Stimulated activated CD8-positive, alpha-beta memory T cell treated with anti-CD3 and anti-CD28 coated beads, Interleukin-15, amount 100 ng/mL, for 48 hours (primary cell): Measurements from ENCODE around the gene TAF1A.

Experiments
- DNase-seq, 2 donors: peaks; one replicate each; pipeline ENCODE4 v3.0.0-alpha.2; 2020; ENCODE audit warnings: low read depth in 2 of 2

TAF1A gene

DNA sequence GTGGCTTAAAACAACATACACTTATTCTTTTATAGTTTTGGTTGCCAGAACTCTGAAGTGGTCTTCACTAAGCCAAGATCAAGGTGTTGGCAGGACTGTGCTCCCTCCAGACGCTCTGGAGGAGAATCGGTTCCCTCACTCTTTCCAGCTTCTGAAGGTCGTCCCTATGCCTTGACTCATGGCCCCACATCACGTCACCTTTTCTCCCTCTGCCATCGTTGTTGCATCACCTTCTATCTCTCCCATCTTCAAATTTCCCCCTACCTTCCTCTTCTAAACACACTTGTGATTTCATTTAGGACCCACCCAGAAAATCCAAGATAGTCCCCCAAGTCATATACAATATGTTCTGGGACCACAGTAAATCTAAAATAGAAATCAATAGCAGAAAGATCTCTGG is 54.3 kb downstream of the TAF1A start:
- DNase-seq: no peak

DNA sequence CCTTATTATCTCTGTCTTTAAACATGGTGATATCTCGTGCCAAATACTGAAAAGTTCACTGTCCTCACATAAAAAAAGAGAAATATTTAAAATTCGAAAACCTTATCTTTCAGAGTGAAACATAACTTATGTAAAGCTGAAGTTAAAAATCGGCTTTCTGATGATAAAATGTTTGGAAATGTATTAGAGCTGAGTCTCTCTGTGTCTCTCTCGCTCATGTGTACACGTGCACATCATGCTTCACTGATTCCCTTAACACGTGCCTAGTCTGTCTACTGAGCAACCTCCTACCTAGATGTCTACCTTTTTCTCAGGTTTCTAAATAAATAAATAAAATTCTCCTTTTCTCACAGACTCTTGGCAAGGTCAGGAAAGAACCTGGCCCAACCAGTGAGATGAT is 58.9 kb downstream of the TAF1A start:
- DNase-seq: no peak

DNA sequence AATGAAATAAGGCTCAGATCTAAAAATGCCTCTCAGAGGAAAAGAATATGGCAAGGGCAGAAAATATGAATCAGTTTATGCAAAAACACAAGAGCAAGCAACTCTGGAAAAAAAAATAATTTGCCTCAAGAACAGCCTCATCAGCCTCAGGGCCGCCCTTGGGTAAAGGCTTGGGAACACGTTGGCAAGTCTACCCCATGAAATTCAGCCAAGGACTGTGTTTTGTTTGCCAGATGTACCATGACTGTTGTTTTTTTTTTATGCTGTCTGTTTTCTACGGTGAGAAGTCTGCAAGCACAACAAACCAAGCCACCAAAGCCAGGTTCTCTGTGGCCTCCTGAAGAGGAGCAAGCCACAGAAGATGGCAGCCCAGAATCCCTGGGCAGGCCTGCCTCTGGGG is 59.8 kb downstream of the TAF1A start:
- no peak for DNase-seq

DNA sequence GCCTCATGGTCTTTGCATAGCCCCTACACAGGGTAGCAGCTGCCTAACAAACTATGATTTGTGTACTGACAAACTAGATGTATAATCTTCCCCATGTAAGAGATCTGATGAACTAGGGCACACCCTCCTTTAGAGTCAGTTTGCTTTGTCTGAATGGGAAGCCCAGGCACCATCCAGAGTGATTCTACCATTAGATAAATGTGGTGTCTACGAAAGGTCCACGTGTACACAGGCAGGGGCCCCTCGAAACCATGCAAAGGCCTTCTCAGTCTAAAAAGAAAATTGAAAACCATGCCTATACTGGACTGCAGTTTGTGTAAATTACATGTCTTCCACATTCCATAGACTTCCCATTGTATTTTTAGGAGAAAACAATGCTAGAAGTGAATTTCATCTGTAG is 60.6 kb downstream of the TAF1A start:
- DNase-seq: no peak

DNA sequence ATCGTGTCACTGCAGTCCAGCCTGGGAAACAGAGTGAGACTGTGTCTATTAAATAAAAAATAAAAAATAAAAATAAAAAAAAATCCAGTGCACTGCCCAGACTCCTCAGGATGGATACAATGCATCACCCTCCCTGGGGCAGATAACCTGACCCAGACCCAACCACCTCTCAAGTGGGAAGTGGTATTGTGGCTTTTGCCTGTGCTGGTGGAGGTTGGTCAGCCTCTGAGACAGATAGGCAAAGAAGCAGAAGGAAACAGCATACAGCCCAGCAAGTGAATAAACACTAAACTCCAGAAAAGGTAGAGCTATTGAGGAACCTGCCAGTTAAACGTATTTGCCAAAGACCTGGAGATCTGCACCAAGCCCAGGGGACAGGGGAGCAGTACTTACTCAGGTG is 63.8 kb downstream of the TAF1A start:
- no peak for DNase-seq

DNA sequence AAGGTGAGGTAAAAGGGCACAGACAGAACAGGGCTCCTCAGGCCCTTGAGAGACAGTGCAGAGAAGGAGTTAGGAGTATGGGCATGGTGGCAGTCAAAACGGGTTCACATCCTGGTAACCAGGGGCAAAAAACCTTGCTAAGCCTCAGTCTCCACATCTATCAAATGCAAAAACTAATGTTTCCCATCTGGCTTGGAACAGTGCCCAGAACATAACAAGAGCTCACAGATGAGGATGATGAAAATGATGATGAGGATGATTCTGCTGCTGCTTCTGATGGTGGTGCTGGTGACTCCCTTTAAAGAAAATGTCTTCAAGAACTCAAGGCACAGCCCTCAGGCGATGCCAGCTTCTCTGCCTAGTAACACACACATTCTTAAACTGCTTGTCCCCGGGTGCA is 65.9 kb downstream of the TAF1A start:
- no peak for DNase-seq

DNA sequence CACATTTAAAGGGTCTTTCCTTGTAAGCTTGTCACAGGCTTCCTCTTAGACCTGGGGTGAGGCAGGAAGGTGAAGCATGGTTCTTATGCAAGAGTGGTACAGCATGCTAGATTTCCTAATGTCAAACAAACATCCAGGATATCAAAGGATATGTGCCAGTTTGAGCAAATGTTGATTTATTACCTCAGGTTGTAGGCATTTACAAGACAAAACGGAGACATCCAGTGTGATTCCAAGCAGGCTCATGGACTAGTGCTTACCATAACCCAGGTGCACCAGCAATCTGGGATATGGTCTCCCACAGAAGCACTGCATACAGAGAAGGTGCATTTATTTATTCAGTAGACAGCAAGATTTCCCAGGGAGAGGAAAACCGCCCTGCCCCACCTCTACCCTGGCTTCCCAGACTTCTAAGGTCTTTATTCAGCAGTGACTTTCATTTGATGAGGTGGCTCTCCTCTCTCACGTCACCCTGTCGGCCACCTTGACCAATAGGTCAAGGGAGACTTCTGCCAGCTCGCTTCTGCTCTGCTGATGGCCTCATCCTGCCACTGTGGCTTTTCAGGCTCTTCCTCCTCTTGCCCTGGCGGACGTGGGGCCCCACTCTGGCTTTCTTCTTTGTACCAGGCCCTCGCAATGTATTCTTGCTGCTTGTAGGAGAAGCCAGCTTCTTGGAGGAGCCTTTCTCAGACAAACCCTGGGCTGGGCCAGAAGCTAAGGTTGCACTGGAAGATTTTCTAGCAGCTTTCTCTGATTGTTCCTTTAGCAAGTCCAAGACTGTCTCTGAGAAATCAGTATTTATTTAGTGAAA is 67.4 kb downstream of the TAF1A start:
- no peak for DNase-seq

DNA sequence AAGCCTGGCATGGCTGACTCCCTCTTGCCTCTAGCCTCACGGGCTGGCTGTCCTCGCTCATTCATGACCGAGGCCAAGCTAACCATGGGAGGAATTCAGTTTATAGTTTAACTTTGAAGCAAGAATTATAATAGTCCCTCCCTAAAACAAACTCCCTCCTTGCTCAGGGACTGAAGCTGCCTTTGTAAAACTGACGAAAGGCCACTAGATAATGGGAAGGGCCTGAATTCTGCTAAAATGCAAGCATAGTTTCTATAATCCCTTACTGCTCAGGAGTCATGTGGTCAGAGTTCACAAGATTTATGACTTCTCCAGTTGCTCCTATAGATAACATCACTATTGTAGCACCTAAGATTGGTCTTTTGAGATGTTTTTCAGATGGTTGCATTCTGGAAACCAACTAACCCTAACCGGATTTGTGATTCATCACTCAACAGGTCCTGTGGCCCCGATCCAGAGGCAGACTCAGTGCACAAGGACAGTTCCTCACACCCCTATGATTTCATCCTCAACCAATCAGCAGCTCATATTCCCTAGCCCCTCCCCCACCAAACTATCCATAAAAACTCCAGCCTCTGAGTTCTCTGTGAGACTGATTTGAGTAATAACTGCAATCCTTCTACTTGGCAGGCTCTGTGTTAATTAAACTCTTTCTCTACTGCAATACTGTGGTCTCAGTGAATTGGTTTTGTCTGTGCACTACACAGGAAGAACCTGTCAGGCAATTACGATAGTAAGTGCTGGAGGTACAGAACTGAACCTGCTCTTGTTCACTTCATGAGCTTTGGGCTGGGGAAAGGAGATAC is 68.2 kb downstream of the TAF1A start:
- no peak for DNase-seq
